Testis (tissue), 3 donors: Measurements from ENCODE around the gene TMPRSS13. TPM values are rescaled to one million over a fixed set of nuclear protein-coding genes. Genes with fewer than 3 reads are reported as not detected.

Experiments
- DNase-seq: peaks from one replicate; pipeline ENCODE4 v3.0.0-alpha.2; 2019
- H3K27ac ChIP-seq, 2 donors: fragments of 200-600 bp; sonication (generic); one replicate each; pipeline ENCODE4 v1.5.1; 2019
- H3K27me3 ChIP-seq: fragments of 200-600 bp; sonication (generic); one replicate; pipeline ENCODE4 v1.5.1; 2019
- H3K36me3 ChIP-seq: fragments of 200-600 bp; sonication (generic); one replicate; pipeline ENCODE4 v1.5.1; 2017; ENCODE audit warnings: low read depth; ENCODE audit errors: missing control alignments
- H3K4me1 ChIP-seq: fragments of 200-600 bp; sonication (generic); one replicate; pipeline ENCODE4 v1.5.1; 2019
- H3K4me3 ChIP-seq, 2 donors: fragments of 200-600 bp; sonication (generic); one replicate each; pipeline ENCODE4 v1.5.1; 2017 to 2019
- H3K9me3 ChIP-seq: fragments of 200-600 bp; sonication (generic); one replicate; pipeline ENCODE4 v1.5.1; 2017
- CTCF ChIP-seq, 3 experiments: fragments of 450-650 bp in 2 of 3; fragments of 200-600 bp in 1 of 3; sonication (generic) in 1 of 3; IDR thresholded peaks; one replicate each; pipeline ENCODE4 v1.5.1; 2016 to 2019; ENCODE audit warnings: antibody characterized with exemption in 3 of 3, mild to moderate bottlenecking in 2 of 3, moderate library complexity in 1 of 3
- POLR2A ChIP-seq: fragments of 450-650 bp; IDR thresholded peaks from one replicate; pipeline ENCODE4 v1.6.1; 2017; ENCODE audit warnings: antibody characterized with exemption, mild to moderate bottlenecking, moderate library complexity
- WGBS, 2 donors: methylation state at CpG; one replicate each; pipeline ENCODE4 v1.1.5; 2018; 5-methylcytosine and 5-hydroxymethylcytosine counted together
- intact Hi-C: fragments of 100-400 bp; cut with DNase I; formaldehyde crosslinking; loops from one replicate; pipeline ENCODE4 v1.15.1; 2023; ENCODE audit warnings: low total_unique reads
- polyA plus RNA-seq: library from polyadenylated mRNA; stranded (reverse); fragments of 350-450 nt; fragmentation: Illumina TruSeq; extraction: RNeasy Lipid Tissue Mini Kit (QIAGEN cat#74804); gene quantifications from one replicate; pipeline ENCODE4 v1.2.3, GENCODE V29; 2014; ENCODE audit warnings: low read depth, low replicate concordance; ENCODE audit not compliant: insufficient read depth
- total RNA-seq, 2 donors: library from RNA; depleted of rRNA; stranded (reverse); fragments of >200 nt; gene quantifications; one replicate each; pipeline ENCODE4 v1.2.3, GENCODE V29; 2016

Gene TMPRSS13
- total and polyA plus RNA-seq, 3 donors from 2014 or later: 0.74 to 0.91 (median 0.87) TPM

DNA sequence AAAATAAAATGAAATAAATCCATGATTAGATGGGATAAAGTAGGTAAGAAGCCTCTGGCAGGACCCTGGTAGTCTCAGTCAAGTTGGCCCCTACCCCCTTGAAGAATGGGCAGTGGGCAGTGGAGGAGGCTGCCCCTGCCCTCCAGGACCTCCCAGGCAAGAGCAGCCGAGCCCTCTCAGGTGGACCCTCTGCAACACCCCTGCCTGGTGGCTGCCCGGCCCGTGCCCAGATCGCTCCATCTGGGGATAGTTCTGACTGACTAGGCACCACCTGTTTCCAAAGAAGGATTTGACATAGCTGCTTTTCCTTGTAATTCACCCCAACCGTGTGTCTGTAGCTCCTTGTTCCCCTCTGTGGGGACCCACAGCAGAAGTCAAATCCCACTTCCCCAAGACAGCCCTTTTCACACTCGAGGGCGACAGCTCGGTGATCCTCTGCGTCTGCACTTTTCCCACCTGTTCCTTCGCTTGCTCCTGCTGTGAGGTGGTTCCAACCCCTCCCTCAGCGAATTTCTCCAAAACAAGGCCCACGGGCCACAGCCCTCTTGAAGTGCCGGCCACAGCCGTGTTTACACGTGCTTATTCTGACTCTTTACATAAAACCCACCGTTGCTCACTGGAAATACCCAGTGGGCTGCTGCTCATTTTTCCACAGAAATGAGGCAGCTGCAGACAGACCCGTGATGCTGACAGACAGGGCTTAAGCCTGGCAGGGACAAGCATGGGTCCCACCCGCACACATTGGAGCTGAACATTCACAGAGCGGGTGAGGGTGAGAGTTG lies 5.5 kb upstream of the TMPRSS13 start:
- no peak overlapping the region for H3K27ac ChIP-seq
- no peak for DNase-seq
- WGBS, 2 donors: 90 to 92% methylated on average over 19 of the region's 19 CpGs
- no peaks in the 10 kb centered on the region for H3K9me3 ChIP-seq
- H3K27me3 ChIP-seq: no peaks in the 10 kb centered on the region
- no peak overlapping the region for H3K4me3 ChIP-seq
- no peak for TF ChIP-seq CTCF (IDR thresholded peaks at IDR 0.05)
- TF ChIP-seq POLR2A: no peak
- H3K4me1 ChIP-seq: no peaks in the 10 kb centered on the region
- no peaks in the 10 kb centered on the region for H3K36me3 ChIP-seq
- intact Hi-C loops: no loop called here

DNA sequence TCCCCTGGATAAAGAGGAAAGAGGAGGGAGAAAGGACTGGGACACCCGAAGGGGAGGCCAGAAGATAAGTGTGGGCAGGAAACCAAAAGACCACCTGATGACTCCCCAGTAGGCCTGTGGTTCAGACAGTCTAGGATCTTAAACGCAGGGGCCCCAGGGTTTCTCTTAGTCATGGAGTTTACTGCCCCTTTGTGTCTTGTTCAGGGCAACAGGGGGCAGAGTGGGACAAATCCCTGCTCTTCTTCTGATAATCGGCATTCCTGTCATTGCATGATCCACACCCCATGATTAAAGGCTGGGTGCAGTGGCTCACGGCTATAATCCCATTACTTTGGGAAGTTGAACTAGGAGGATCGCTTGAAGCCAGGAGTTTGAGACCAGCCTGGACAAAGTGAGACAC lies 4.7 kb upstream of the TMPRSS13 start:
- no peaks in the 10 kb centered on the region for H3K27me3 ChIP-seq
- H3K4me3 ChIP-seq: no peak overlapping the region
- H3K9me3 ChIP-seq: no peaks in the 10 kb centered on the region
- no peak for DNase-seq
- H3K4me1 ChIP-seq: no peaks in the 10 kb centered on the region
- H3K36me3 ChIP-seq: no peaks in the 10 kb centered on the region
- H3K27ac ChIP-seq: no peak overlapping the region
- 85 to 88% methylated on average over 3 to 5 of the region's 5 CpGs for WGBS, 2 donors
- intact Hi-C loops: no loop called here
- no peak for TF ChIP-seq CTCF (IDR thresholded peaks at IDR 0.05)

DNA sequence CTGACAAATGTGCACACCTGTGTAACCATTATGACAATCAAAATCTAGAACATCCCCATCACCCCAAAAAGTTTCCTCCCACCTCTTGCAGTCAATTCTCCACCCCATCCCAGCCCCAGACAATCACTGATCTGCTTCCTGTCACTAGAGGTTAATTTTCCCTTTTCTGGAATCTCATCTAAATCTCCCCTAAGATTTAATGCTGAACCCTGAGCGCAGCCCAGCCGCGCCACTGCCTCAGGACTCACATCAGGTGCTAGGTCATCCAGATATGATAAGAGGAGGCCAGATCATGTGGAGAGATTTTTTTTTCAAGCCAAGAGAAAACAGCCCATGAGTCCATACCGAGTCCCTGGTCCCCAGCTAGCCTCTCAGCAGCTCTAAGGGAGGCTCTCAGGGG lies 4.3 kb upstream of the TMPRSS13 start:
- no peaks in the 10 kb centered on the region for H3K27me3 ChIP-seq
- no peak overlapping the region for H3K27ac ChIP-seq
- no peaks in the 10 kb centered on the region for H3K36me3 ChIP-seq
- H3K4me3 ChIP-seq: no peak overlapping the region
- H3K9me3 ChIP-seq: no peaks in the 10 kb centered on the region
- DNase-seq: no peak
- 93 to 94% methylated on average over 4 of the region's 4 CpGs for WGBS, 2 donors
- TF ChIP-seq POLR2A (no peak), CTCF (IDR thresholded peaks at IDR 0.05) (no peak)
- intact Hi-C loops: no loop called here
- H3K4me1 ChIP-seq: no peaks in the 10 kb centered on the region

DNA sequence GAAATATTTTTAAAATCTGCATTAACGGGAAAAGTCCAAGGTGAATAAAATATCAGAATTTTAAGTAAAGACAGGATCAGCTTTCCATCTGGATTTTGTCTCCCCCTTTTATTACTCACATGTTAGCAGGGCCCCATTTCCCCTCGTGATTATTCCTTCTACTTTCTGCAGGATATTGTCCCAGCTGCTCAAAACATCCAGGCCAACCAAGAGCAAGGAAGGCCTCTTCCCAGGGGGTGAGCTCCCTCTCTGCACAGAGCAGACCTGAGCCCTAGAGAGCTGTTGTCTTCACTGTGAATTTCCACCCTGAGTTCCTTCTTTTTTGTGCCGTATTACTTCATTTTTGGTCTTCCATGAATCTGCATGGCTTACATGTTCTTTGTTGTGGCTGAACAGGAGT lies 3.7 kb upstream of the TMPRSS13 start:
- Histone ChIP-seq H3K4me1 (no peaks in the 10 kb centered on the region), H3K9me3 (no peaks in the 10 kb centered on the region), H3K27me3 (no peaks in the 10 kb centered on the region), H3K4me3 (no peak overlapping the region), H3K27ac (no peak overlapping the region), H3K36me3 (no peaks in the 10 kb centered on the region)
- no peak for DNase-seq
- WGBS, 2 donors: 79 to 81% methylated on average over 3 of the region's 3 CpGs
- TF ChIP-seq CTCF (IDR thresholded peaks at IDR 0.05): no peak
- no peak for TF ChIP-seq POLR2A
- intact Hi-C loops: no loop called here

GRCh38 chr11:117932426-117932825 lies 3.2 kb upstream of the TMPRSS13 start:
- Histone ChIP-seq H3K4me1 (no peaks in the 10 kb centered on the region), H3K4me3 (no peak overlapping the region), H3K27me3 (no peaks in the 10 kb centered on the region), H3K27ac (no peak overlapping the region), H3K36me3 (no peaks in the 10 kb centered on the region), H3K9me3 (no peaks in the 10 kb centered on the region)
- WGBS, 2 donors: 92 to 96% methylated on average over 6 of the region's 6 CpGs
- no peak for TF ChIP-seq CTCF (IDR thresholded peaks at IDR 0.05)
- TF ChIP-seq POLR2A: no peak
- no peak for DNase-seq
- intact Hi-C loops: no loop called here
